Tibial nerve (tissue), 3 donors: Measurements from ENCODE around the gene SCTR.

Source experiments
- CTCF ChIP-seq, 5 experiments: fragments of 200-600 bp in 3 of 5; fragments of 450-650 bp in 2 of 5; sonication (generic) in 3 of 5; IDR thresholded peaks; one replicate each; pipeline ENCODE4 v1.5.1; 2016 to 2019; ENCODE audit warnings: antibody characterized with exemption in 5 of 5, mild to moderate bottlenecking in 3 of 5, moderate library complexity in 2 of 5
- POLR2A ChIP-seq, 2 donors: fragments of 450-650 bp; IDR thresholded peaks; one replicate each; pipeline ENCODE4 v1.6.1; 2017; ENCODE audit warnings: antibody characterized with exemption in 2 of 2, mild to moderate bottlenecking in 2 of 2, moderate library complexity in 2 of 2

GRCh38 chr2:119416299-119416923 lies 107.9 kb downstream of the SCTR start:
- no peak for TF ChIP-seq CTCF (IDR thresholded peaks at IDR 0.05)
- no peak for TF ChIP-seq POLR2A (IDR thresholded peaks at IDR 0.05)
